CD4-positive, alpha-beta T cell (primary cell): Measurements from ENCODE around the gene POU1F1. TPM values are rescaled to one million over a fixed set of nuclear protein-coding genes. Genes with fewer than 3 reads are reported as not detected.

Source experiments
- ATAC-seq: fragments of 200-7000 bp; cut with Tn5 transposase; one replicate; pipeline ENCODE4 v1.10.0; 2022; ENCODE audit warnings: mild to moderate bottlenecking; ENCODE audit not compliant: poor library complexity
- CTCF ChIA-PET: fragments of 350-600 bp; sonication (Branson Sonifier 250); formaldehyde crosslinking; loops from one replicate; lab custom pipeline; 2021; ENCODE audit warnings: antibody characterized with exemption, inconsistent platforms; lab: Charles Lee
- POLR2A ChIA-PET: fragments of 350-600 bp; sonication (Branson Sonifier 250); formaldehyde crosslinking; loops from one replicate; lab custom pipeline; 2021; ENCODE audit warnings: antibody characterized with exemption, inconsistent platforms; lab: Charles Lee
- DNase-seq, 14 experiments: peaks; one replicate each; pipeline ENCODE4 v3.0.0-alpha.2; 2013 to 2020; ENCODE audit warnings: mixed read lengths in 2 of 14
- H3K27ac ChIP-seq, 2 donors: one replicate each; pipeline versions ENCODE4 v1.5.1 to v1.7.0; 2013; ENCODE audit warnings: low read length in 2 of 2, low read depth in 1 of 2, mild to moderate bottlenecking in 1 of 2
- H3K27me3 ChIP-seq, 2 experiments: 1 replicate in 1 of 2; 2 replicates in 1 of 2; pipeline versions ENCODE4 v1.6.1 to v1.7.0; 2013; ENCODE audit warnings: low read length in 2 of 2, control low read depth in 1 of 2, mild to moderate bottlenecking in 1 of 2, moderate library complexity in 1 of 2; ENCODE audit not compliant: insufficient read depth in 2 of 2, control insufficient read depth in 1 of 2
- H3K36me3 ChIP-seq: one replicate; pipeline ENCODE4 v1.6.1; 2013; ENCODE audit warnings: low read length, control low read depth; ENCODE audit not compliant: insufficient read depth
- H3K4me1 ChIP-seq: one replicate; pipeline ENCODE4 v1.6.1; 2013; ENCODE audit warnings: low read length, control low read depth; ENCODE audit not compliant: insufficient read depth
- H3K4me3 ChIP-seq: one replicate; pipeline ENCODE4 v1.5.1; 2013; ENCODE audit warnings: mild to moderate bottlenecking, low read length, moderate library complexity
- H3K9me3 ChIP-seq, 2 experiments: 1 replicate in 1 of 2; 2 replicates in 1 of 2; pipeline versions ENCODE4 v1.6.1 to v1.7.0; 2013; ENCODE audit warnings: low read length in 2 of 2, mild to moderate bottlenecking in 2 of 2, control low read depth in 1 of 2, moderate library complexity in 1 of 2; ENCODE audit not compliant: control insufficient read depth in 1 of 2, insufficient read depth in 1 of 2
- H3K27ac Mint-ChIP-seq: one replicate; pipeline ENCODE4 v1.8.0; 2020; ENCODE audit warnings: mixed read lengths
- H3K27me3 Mint-ChIP-seq: one replicate; pipeline ENCODE4 v1.8.0; 2021; ENCODE audit warnings: mixed read lengths
- H3K36me3 Mint-ChIP-seq: one replicate; pipeline ENCODE4 v1.8.0; 2021; ENCODE audit warnings: low read depth, mixed read lengths
- H3K4me1 Mint-ChIP-seq: one replicate; pipeline ENCODE4 v1.8.0; 2021; ENCODE audit warnings: low read depth, mixed read lengths
- H3K4me3 Mint-ChIP-seq: one replicate; pipeline ENCODE4 v1.8.0; 2020; ENCODE audit warnings: mild to moderate bottlenecking, mixed read lengths
- H3K9me3 Mint-ChIP-seq: one replicate; pipeline ENCODE4 v1.8.0; 2020; ENCODE audit warnings: mixed read lengths
- intact Hi-C, 2 experiments: fragments of 100-400 bp; cut with DNase I in 1 of 2; cut with micrococcal nuclease in 1 of 2; formaldehyde crosslinking; loops; one replicate each; pipeline versions ENCODE4 v1.15.1 to v1.9.0; 2023 to 2025; cut with DNase I, micrococcal nuclease
- polyA plus RNA-seq, 2 donors: library from polyadenylated mRNA; unstranded; fragments of 120-200 nt; gene quantifications; one replicate each; pipeline ENCODE4 v1.2.1, GENCODE V29; 2013
- total RNA-seq, 174 experiments: library from RNA in 2 of 174; stranded (reverse) in 2 of 174; gene quantifications; one replicate each; pipeline ENCODE4 v1.2.3 and lab custom pipeline; 2021 to 2026
- TF ChIP-seq, protein P1 (sequence below): fragments of 200-600 bp; IDR thresholded peaks from one replicate; pipeline ENCODE4 v1.8.0; 2022; ENCODE audit warnings: antibody characterized with exemption, mild to moderate bottlenecking

The POU1F1 gene, protein sequence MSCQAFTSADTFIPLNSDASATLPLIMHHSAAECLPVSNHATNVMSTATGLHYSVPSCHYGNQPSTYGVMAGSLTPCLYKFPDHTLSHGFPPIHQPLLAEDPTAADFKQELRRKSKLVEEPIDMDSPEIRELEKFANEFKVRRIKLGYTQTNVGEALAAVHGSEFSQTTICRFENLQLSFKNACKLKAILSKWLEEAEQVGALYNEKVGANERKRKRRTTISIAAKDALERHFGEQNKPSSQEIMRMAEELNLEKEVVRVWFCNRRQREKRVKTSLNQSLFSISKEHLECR
- not detected for total RNA-seq
- not detected for polyA plus RNA-seq (2013, experiment 1 of 2)
- 0.04 TPM for polyA plus RNA-seq (2013, experiment 2 of 2)
- 0 to 0.08 (median 0) reads per million in 172 experiments for total RNA-seq (lab: John Stamatoyannopoulos, UW)

- peaks cover under 1% of the 10 kb centered on the region for H3K4me1 ChIP-seq
- H3K27me3 ChIP-seq = no peaks in the 10 kb centered on the region
- no peaks in the 10 kb centered on the region for H3K9me3 ChIP-seq
- H3K9me3 Mint-ChIP-seq = no peaks in the 10 kb centered on the region
- no peaks in the 10 kb centered on the region for H3K36me3 ChIP-seq
- no peak within 1 kb of the TSS for H3K27ac Mint-ChIP-seq
- DNase-seq (no peak), ATAC-seq (no peak)
- no peak within 1 kb of the TSS for H3K4me3 ChIP-seq
- peaks cover 2% of the 10 kb centered on the region for H3K4me1 Mint-ChIP-seq
- TF ChIP-seq, protein P1, sequence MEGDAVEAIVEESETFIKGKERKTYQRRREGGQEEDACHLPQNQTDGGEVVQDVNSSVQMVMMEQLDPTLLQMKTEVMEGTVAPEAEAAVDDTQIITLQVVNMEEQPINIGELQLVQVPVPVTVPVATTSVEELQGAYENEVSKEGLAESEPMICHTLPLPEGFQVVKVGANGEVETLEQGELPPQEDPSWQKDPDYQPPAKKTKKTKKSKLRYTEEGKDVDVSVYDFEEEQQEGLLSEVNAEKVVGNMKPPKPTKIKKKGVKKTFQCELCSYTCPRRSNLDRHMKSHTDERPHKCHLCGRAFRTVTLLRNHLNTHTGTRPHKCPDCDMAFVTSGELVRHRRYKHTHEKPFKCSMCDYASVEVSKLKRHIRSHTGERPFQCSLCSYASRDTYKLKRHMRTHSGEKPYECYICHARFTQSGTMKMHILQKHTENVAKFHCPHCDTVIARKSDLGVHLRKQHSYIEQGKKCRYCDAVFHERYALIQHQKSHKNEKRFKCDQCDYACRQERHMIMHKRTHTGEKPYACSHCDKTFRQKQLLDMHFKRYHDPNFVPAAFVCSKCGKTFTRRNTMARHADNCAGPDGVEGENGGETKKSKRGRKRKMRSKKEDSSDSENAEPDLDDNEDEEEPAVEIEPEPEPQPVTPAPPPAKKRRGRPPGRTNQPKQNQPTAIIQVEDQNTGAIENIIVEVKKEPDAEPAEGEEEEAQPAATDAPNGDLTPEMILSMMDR = no peak
- no peak within 1 kb of the TSS for H3K4me3 Mint-ChIP-seq
- H3K27ac ChIP-seq = no peak within 1 kb of the TSS
- ChIA-PET POLR2A (no interaction called here), CTCF (no interaction called here)
- H3K36me3 Mint-ChIP-seq = no peaks in the 10 kb centered on the region
- intact Hi-C loops = no loop called here
- peaks cover 10% of the 10 kb centered on the region for H3K27me3 Mint-ChIP-seq
Observed at GRCh38 chr3:87276484-87276883, at the start of gene POU1F1. POU1F1 (minus strand) TSS chr3:87276584; CDS start chr3:87276462, 122 bp downstream.

GRCh38 chr3:87324609-87325008 is 48.2 kb upstream of the POU1F1 start:
- ChIA-PET CTCF (no interaction called here), POLR2A (no interaction called here)
- H3K36me3 ChIP-seq = no peaks in the 10 kb centered on the region
- intact Hi-C loops = no loop called here
- no peaks in the 10 kb centered on the region for H3K4me1 Mint-ChIP-seq
- H3K4me3 Mint-ChIP-seq = no peak overlapping the region
- H3K4me3 ChIP-seq = no peak overlapping the region
- no peak overlapping the region for H3K27ac Mint-ChIP-seq
- H3K9me3 Mint-ChIP-seq = no peaks in the 10 kb centered on the region
- H3K36me3 Mint-ChIP-seq = no peaks in the 10 kb centered on the region
- H3K27me3 ChIP-seq = no peaks in the 10 kb centered on the region
- ATAC-seq = no peak
- TF ChIP-seq, protein P1 = no peak
- no peaks in the 10 kb centered on the region for H3K4me1 ChIP-seq
- no peaks in the 10 kb centered on the region for H3K9me3 ChIP-seq
- DNase-seq = no peak
- peaks cover 39% of the 10 kb centered on the region for H3K27me3 Mint-ChIP-seq
- no peak overlapping the region for H3K27ac ChIP-seq

DNA sequence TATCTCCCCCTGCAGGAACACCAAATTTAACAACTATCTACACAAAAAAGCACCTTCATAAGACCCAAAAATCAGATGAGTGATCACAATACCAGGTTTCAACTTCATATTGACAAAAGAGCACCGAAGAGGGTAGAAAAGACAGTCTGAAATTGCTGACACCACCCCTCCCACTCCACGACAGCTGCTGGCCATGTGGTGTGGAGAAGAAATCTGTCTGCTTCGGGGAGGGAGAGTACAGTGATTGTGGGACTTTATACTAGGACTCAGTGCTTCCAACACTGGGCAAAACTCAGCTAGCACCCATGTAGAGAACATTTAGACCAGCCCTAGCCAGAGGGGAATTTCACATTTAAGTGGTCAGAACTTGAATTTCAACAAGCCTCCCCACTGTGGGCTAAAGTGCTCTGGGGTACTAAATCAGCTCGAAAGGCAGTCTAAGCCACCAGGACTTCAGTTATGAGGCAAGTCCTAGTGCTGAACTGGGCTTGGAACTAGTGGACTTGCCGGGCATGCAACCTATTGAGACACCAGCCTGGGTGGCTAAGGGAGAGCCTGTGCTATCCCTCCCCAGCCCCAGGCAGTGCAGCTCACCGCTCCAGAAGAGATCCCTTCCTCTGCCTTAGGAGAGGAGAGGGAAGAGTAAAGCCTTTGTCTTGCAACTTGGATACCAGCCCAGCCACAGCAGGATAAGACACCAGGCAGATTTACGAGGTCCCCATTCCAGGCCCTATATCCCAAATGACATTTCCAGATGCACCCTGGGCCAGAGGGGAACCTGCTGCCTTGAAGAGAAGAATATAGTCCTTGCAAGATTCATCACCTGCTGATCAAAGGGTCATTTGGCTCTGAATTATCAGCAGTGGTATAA is 44.6 kb upstream of the POU1F1 start:
- ChIA-PET CTCF (no interaction called here), POLR2A (no interaction called here)
- Mint-ChIP-seq H3K4me1 (no peaks in the 10 kb centered on the region), H3K27me3 (peaks cover 58% of the 10 kb centered on the region), H3K36me3 (no peaks in the 10 kb centered on the region), H3K27ac (no peak overlapping the region), H3K4me3 (no peak overlapping the region), H3K9me3 (no peaks in the 10 kb centered on the region)
- intact Hi-C loops = no loop called here
- Histone ChIP-seq H3K4me1 (no peaks in the 10 kb centered on the region), H3K27me3 (no peaks in the 10 kb centered on the region), H3K9me3 (no peaks in the 10 kb centered on the region), H3K4me3 (no peak overlapping the region), H3K27ac (no peak overlapping the region), H3K36me3 (no peaks in the 10 kb centered on the region)
- DNase-seq = no peak
- TF ChIP-seq, protein P1 = no peak
- no peak for ATAC-seq
